Endodermal cell (in vitro differentiated cells): ENCODE results near the gene NGF. TPM values are rescaled to one million over a fixed set of nuclear protein-coding genes. Genes with fewer than 3 reads are reported as not detected.
A peak's percentile ranks its signal among the peaks of the same experiment; 100 is the strongest.

Experiments used
- DNase-seq: peaks from one replicate; pipeline ENCODE4 v3.0.0-alpha.2; 2017
- H3K27ac ChIP-seq: 2 replicates; pipeline ENCODE4 v1.5.1; 2013; ENCODE audit warnings: mild to moderate bottlenecking, low read depth, low read length, moderate library complexity
- H3K27me3 ChIP-seq: 2 replicates; pipeline ENCODE4 v1.6.1; 2013; ENCODE audit warnings: mild to moderate bottlenecking, low read length, moderate library complexity; ENCODE audit not compliant: insufficient read depth, control insufficient read depth, poor library complexity, severe bottlenecking
- H3K36me3 ChIP-seq: 2 replicates; pipeline ENCODE4 v1.7.0; 2013; ENCODE audit warnings: mild to moderate bottlenecking, low read length, moderate library complexity; ENCODE audit not compliant: control insufficient read depth, insufficient read depth
- H3K4me1 ChIP-seq: one replicate; pipeline ENCODE4 v1.7.0; 2013; ENCODE audit warnings: low read length; ENCODE audit not compliant: control insufficient read depth, insufficient read depth
- H3K4me3 ChIP-seq: 2 replicates; pipeline ENCODE4 v1.5.1; 2013; ENCODE audit warnings: mild to moderate bottlenecking, low read length, moderate library complexity
- H3K9ac ChIP-seq: 2 replicates; pipeline ENCODE4 v1.6.1; 2013; ENCODE audit warnings: mild to moderate bottlenecking, low read length, moderate library complexity; ENCODE audit not compliant: poor library complexity, severe bottlenecking; ENCODE audit errors: extremely low read depth
- H3K9me3 ChIP-seq: 2 replicates; pipeline ENCODE4 v1.6.1; 2013; ENCODE audit warnings: mild to moderate bottlenecking, low read length, moderate library complexity; ENCODE audit not compliant: control insufficient read depth
- H3K27ac Mint-ChIP-seq: 2 replicates; pipeline ENCODE4 v1.8.0; 2020; ENCODE audit warnings: mixed read lengths
- H3K27me3 Mint-ChIP-seq: 2 replicates; pipeline ENCODE4 v1.8.0; 2021; ENCODE audit warnings: mild to moderate bottlenecking, mixed read lengths; ENCODE audit not compliant: insufficient read depth
- H3K36me3 Mint-ChIP-seq: 2 replicates; pipeline ENCODE4 v1.8.0; 2020; ENCODE audit warnings: low read depth, mixed read lengths
- H3K4me1 Mint-ChIP-seq: 2 replicates; pipeline ENCODE4 v1.8.0; 2020; ENCODE audit warnings: mixed read lengths
- H3K4me3 Mint-ChIP-seq: 2 replicates; pipeline ENCODE4 v1.8.0; 2020; ENCODE audit warnings: mild to moderate bottlenecking, moderate library complexity, mixed read lengths
- H3K9me3 Mint-ChIP-seq: 2 replicates; pipeline ENCODE4 v1.8.0; 2020; ENCODE audit warnings: mild to moderate bottlenecking, mixed read lengths
- WGBS, 2 experiments: methylation state at CpG; one replicate each; pipeline versions ENCODE4 v1.1.5 to v1.1.7; 2013; ENCODE audit warnings: missing lambda C conversion rate in 2 of 2, mixed read lengths in 1 of 2; ENCODE audit not compliant: insufficient coverage in 1 of 2, insufficient read length in 1 of 2; 5-methylcytosine and 5-hydroxymethylcytosine counted together
- total RNA-seq, 2 donors: library from RNA; stranded (reverse); fragmentation: NEBNext Ultra II Directional in 1 of 2; extraction: Animal tissue kit (Norgen Biotek cat#: 25700) in 1 of 2; gene quantifications; 2 replicates in 1 of 2; 3 replicates in 1 of 2; pipeline ENCODE4 v1.2.1, GENCODE V29; 2021
- TF ChIP-seq, protein P1 (sequence below): fragments of 200-600 bp; sonication (generic); conservative IDR thresholded peaks from 2 replicates; pipeline ENCODE4 v1.5.0; 2021; ENCODE audit warnings: antibody characterized with exemption, mild to moderate bottlenecking

Gene NGF
- total RNA-seq, 2 donors from 2014 or later: 0.26 TPM; not detected in 1

DNA sequence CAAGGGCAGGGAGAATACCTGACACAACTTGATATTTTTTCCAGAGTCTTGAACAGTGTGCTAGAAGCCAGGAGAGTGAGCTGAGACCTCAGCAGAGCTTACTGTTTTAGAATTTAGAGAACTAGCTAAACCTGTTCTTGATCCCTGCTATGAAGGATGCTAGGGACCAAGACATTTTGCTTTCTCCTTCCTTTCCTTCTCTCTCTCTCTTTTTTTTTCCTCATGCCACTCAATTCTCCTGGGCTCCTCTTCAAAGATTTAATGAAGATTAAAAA is 99.0 kb downstream of the NGF start:
- peaks cover 4% of the 10 kb centered on the region for H3K4me1 ChIP-seq
- H3K36me3 ChIP-seq: no peaks in the 10 kb centered on the region
- H3K9me3 Mint-ChIP-seq: peaks cover under 1% of the 10 kb centered on the region
- no peak overlapping the region for H3K4me3 Mint-ChIP-seq
- H3K9me3 ChIP-seq: peaks cover 9% of the 10 kb centered on the region
- H3K27ac Mint-ChIP-seq: no peak overlapping the region
- peaks cover 9% of the 10 kb centered on the region for H3K4me1 Mint-ChIP-seq
- H3K36me3 Mint-ChIP-seq: no peaks in the 10 kb centered on the region
- no peak overlapping the region for H3K27ac ChIP-seq
- H3K4me3 ChIP-seq: no peak overlapping the region
- TF ChIP-seq, protein P1, sequence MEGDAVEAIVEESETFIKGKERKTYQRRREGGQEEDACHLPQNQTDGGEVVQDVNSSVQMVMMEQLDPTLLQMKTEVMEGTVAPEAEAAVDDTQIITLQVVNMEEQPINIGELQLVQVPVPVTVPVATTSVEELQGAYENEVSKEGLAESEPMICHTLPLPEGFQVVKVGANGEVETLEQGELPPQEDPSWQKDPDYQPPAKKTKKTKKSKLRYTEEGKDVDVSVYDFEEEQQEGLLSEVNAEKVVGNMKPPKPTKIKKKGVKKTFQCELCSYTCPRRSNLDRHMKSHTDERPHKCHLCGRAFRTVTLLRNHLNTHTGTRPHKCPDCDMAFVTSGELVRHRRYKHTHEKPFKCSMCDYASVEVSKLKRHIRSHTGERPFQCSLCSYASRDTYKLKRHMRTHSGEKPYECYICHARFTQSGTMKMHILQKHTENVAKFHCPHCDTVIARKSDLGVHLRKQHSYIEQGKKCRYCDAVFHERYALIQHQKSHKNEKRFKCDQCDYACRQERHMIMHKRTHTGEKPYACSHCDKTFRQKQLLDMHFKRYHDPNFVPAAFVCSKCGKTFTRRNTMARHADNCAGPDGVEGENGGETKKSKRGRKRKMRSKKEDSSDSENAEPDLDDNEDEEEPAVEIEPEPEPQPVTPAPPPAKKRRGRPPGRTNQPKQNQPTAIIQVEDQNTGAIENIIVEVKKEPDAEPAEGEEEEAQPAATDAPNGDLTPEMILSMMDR: no peak
- H3K27me3 Mint-ChIP-seq: no peaks in the 10 kb centered on the region
- DNase-seq: no peak
- no peak overlapping the region for H3K9ac ChIP-seq
- no peaks in the 10 kb centered on the region for H3K27me3 ChIP-seq

DNA sequence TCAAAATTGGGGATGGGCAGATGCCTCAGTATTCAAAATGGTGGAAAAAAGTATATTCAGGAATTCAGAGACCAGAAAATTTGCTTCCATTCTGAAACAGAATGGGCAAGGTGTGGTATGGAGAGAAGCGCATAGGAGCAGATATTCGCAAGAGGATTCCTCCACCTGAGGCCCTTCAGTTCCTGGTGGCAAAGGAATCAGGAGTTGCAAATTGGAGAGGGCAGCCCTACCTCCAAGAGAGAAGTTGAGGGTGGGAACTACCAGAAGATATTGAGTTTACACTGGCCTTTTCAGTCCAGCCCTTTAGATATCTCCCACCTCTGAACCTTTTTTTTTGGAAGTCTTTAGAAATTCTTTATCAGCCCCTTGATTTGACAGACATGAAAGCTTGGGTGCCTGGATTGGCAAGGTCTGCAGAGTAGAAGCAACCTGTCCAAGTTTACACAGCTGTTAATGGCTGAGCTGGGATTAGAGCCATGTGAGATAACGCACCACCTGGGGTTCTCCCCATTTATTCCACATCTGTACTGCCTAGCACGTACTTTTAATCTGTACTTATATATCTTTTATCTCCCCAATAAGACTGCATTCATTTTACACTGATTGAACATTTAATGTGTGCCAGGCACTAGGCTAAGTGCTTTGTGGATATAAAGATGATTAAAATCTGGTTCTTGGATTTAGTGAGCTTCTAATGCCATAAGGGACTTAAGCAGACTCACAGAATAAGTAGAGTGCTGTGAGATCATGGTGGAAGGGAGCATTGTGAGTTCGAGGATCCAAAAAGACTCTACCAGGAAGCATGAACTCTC is 99.5 kb downstream of the NGF start:
- TF ChIP-seq, protein P1: no peak
- Mint-ChIP-seq H3K4me3 (no peak overlapping the region), H3K4me1 (peaks cover 9% of the 10 kb centered on the region), H3K27ac (no peak overlapping the region), H3K9me3 (no peaks in the 10 kb centered on the region), H3K27me3 (no peaks in the 10 kb centered on the region), H3K36me3 (no peaks in the 10 kb centered on the region)
- WGBS, 2 experiments: 87 to 100% methylated on average over 3 to 5 of the region's 5 CpGs
- peaks cover 9% of the 10 kb centered on the region for H3K9me3 ChIP-seq
- no peak for DNase-seq
- H3K27ac ChIP-seq: no peak overlapping the region
- no peaks in the 10 kb centered on the region for H3K36me3 ChIP-seq
- no peak overlapping the region for H3K9ac ChIP-seq
- peak overlapping the region; percentile 17 for H3K4me3 ChIP-seq
- no peaks in the 10 kb centered on the region for H3K27me3 ChIP-seq
- peaks cover 4% of the 10 kb centered on the region for H3K4me1 ChIP-seq

DNA sequence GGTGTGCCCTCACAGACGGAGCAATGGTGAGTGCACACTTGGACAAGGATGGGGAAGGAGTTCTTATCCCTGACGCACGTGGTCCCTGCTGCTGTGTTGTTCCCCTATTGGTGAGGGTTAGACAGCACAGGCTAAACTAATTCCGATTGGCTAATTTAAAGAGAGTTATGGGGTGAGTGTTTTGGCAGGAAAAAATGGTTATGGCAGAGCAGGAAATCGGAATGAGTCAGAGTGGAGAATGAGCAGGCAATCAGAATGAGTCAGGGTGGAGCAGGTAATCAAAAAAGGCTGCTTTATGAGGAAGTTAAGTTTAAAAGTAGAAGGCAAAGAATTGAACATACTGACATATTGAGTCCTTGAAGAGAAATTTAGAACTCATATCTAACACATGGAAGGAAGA is 100.5 kb downstream of the NGF start:
- no peaks in the 10 kb centered on the region for H3K27me3 ChIP-seq
- peaks cover 5% of the 10 kb centered on the region for H3K4me1 Mint-ChIP-seq
- H3K4me3 Mint-ChIP-seq: no peak overlapping the region
- 92 to 93% methylated on average over 4 to 5 of the region's 5 CpGs for WGBS, 2 experiments
- H3K27me3 Mint-ChIP-seq: no peaks in the 10 kb centered on the region
- TF ChIP-seq, protein P1: peak; percentile 24
- H3K9ac ChIP-seq: no peak overlapping the region
- H3K9me3 ChIP-seq: peaks cover 9% of the 10 kb centered on the region
- H3K4me3 ChIP-seq: no peak overlapping the region
- H3K36me3 ChIP-seq: no peaks in the 10 kb centered on the region
- no peaks in the 10 kb centered on the region for H3K36me3 Mint-ChIP-seq
- no peaks in the 10 kb centered on the region for H3K4me1 ChIP-seq
- no peak for DNase-seq
- no peak overlapping the region for H3K27ac Mint-ChIP-seq
- no peak overlapping the region for H3K27ac ChIP-seq
- H3K9me3 Mint-ChIP-seq: no peaks in the 10 kb centered on the region
